HEK293 (cell line): ENCODE measurements around the gene ATP6V0C.
A peak's percentile ranks its signal among the peaks of the same experiment; 100 is the strongest.

Source experiments
- BCL6B ChIP-seq: fragments of 450-650 bp; formaldehyde crosslinking; IDR thresholded peaks from 2 replicates; pipeline ENCODE4 v1.5.1; 2017; ENCODE audit warnings: missing biosample characterization, missing genetic modification characterization
- HIC1 ChIP-seq: fragments of 450-650 bp; formaldehyde crosslinking; IDR thresholded peaks from 2 replicates; pipeline ENCODE4 v1.5.1; 2016; ENCODE audit warnings: missing biosample characterization, missing genetic modification characterization
- IKZF3 ChIP-seq: fragments of 450-650 bp; IDR thresholded peaks from 2 replicates; pipeline ENCODE4 v1.5.0; 2018; ENCODE audit warnings: missing biosample characterization, mild to moderate bottlenecking, missing genetic modification characterization, moderate library complexity
- KLF16 ChIP-seq: fragments of 450-650 bp; formaldehyde crosslinking; IDR thresholded peaks from 2 replicates; pipeline ENCODE4 v1.5.1; 2017; ENCODE audit warnings: missing biosample characterization, missing genetic modification characterization
- MZF1 ChIP-seq: fragments of 450-650 bp; formaldehyde crosslinking; IDR thresholded peaks from 2 replicates; pipeline ENCODE4 v1.5.1; 2017; ENCODE audit warnings: missing biosample characterization, missing genetic modification characterization, borderline replicate concordance
- OSR2 ChIP-seq: fragments of 450-650 bp; formaldehyde crosslinking; IDR thresholded peaks from 2 replicates; pipeline ENCODE4 v1.5.1; 2016; ENCODE audit warnings: missing biosample characterization, missing genetic modification characterization
- YY1 ChIP-seq: fragments of 450-650 bp; formaldehyde crosslinking; IDR thresholded peaks from 2 replicates; pipeline ENCODE4 v1.5.1; 2018; ENCODE audit warnings: missing biosample characterization, missing genetic modification characterization
- YY2 ChIP-seq: fragments of 450-650 bp; formaldehyde crosslinking; IDR thresholded peaks from 2 replicates; pipeline ENCODE4 v1.5.1; 2016; ENCODE audit warnings: missing biosample characterization, missing genetic modification characterization
- ZBTB20 ChIP-seq: fragments of 450-650 bp; formaldehyde crosslinking; IDR thresholded peaks from 2 replicates; pipeline ENCODE4 v1.5.1; 2016; ENCODE audit warnings: missing biosample characterization, missing genetic modification characterization
- ZBTB7A ChIP-seq: fragments of 450-650 bp; formaldehyde crosslinking; IDR thresholded peaks from 2 replicates; pipeline ENCODE4 v1.5.1; 2016; ENCODE audit warnings: low read depth, missing biosample characterization, missing genetic modification characterization
- ZBTB8A ChIP-seq: fragments of 450-650 bp; formaldehyde crosslinking; IDR thresholded peaks from 2 replicates; pipeline ENCODE4 v1.5.1; 2016; ENCODE audit warnings: missing biosample characterization, missing genetic modification characterization
- ZEB2 ChIP-seq: fragments of 450-650 bp; formaldehyde crosslinking; IDR thresholded peaks from 2 replicates; pipeline ENCODE4 v1.5.1; 2016; ENCODE audit warnings: missing biosample characterization, missing genetic modification characterization
- ZNF10 ChIP-seq: fragments of 450-650 bp; formaldehyde crosslinking; IDR thresholded peaks from 2 replicates; pipeline ENCODE4 v1.5.1; 2017; ENCODE audit warnings: missing biosample characterization, missing genetic modification characterization
- ZNF140 ChIP-seq: fragments of 450-650 bp; formaldehyde crosslinking; IDR thresholded peaks from 2 replicates; pipeline ENCODE4 v1.5.1; 2016; ENCODE audit warnings: missing biosample characterization, missing genetic modification characterization
- ZNF2 ChIP-seq: fragments of 450-650 bp; formaldehyde crosslinking; IDR thresholded peaks from 2 replicates; pipeline ENCODE4 v1.5.1; 2016; ENCODE audit warnings: missing biosample characterization, missing genetic modification characterization
- ZNF266 ChIP-seq: fragments of 450-650 bp; formaldehyde crosslinking; IDR thresholded peaks from 2 replicates; pipeline ENCODE4 v1.5.1; 2016; ENCODE audit warnings: missing biosample characterization, missing genetic modification characterization, low read depth
- ZNF341 ChIP-seq: fragments of 450-650 bp; formaldehyde crosslinking; IDR thresholded peaks from 2 replicates; pipeline ENCODE4; 2016; ENCODE audit warnings: low read depth, missing biosample characterization, missing genetic modification characterization
- ZNF350 ChIP-seq: fragments of 450-650 bp; formaldehyde crosslinking; IDR thresholded peaks from 2 replicates; pipeline ENCODE4 v1.5.0; 2017; ENCODE audit warnings: missing biosample characterization, mild to moderate bottlenecking, missing genetic modification characterization
- ZNF366 ChIP-seq: fragments of 450-650 bp; formaldehyde crosslinking; conservative IDR thresholded peaks from 2 replicates; pipeline ENCODE4 v1.5.1; 2016; ENCODE audit warnings: missing biosample characterization, missing genetic modification characterization
- ZNF555 ChIP-seq: fragments of 450-650 bp; formaldehyde crosslinking; conservative IDR thresholded peaks from 2 replicates; pipeline ENCODE4 v1.5.1; 2017; ENCODE audit warnings: missing biosample characterization, mild to moderate bottlenecking, missing genetic modification characterization, inconsistent platforms
- ZNF677 ChIP-seq: fragments of 450-650 bp; IDR thresholded peaks from 2 replicates; pipeline ENCODE4 v1.5.0; 2018; ENCODE audit warnings: missing biosample characterization, mild to moderate bottlenecking, missing genetic modification characterization, moderate library complexity
- ZNF768 ChIP-seq: fragments of 450-650 bp; formaldehyde crosslinking; IDR thresholded peaks from 2 replicates; pipeline ENCODE4 v1.5.1; 2018; ENCODE audit warnings: missing biosample characterization, mild to moderate bottlenecking, missing genetic modification characterization
- ZSCAN23 ChIP-seq: fragments of 450-650 bp; formaldehyde crosslinking; IDR thresholded peaks from 2 replicates; pipeline ENCODE4 v1.5.1; 2016; ENCODE audit warnings: missing biosample characterization, missing genetic modification characterization
- TF ChIP-seq, protein P1 (sequence below): fragments of 450-650 bp; formaldehyde crosslinking; IDR thresholded peaks from 2 replicates; pipeline ENCODE4 v1.5.0; 2017; ENCODE audit warnings: missing biosample characterization, missing genetic modification characterization, borderline replicate concordance
- TF ChIP-seq, protein P2 (sequence below): fragments of 450-650 bp; formaldehyde crosslinking; IDR thresholded peaks from 2 replicates; pipeline ENCODE4 v1.5.1; 2016; ENCODE audit warnings: missing biosample characterization, missing genetic modification characterization, borderline replicate concordance
- TF ChIP-seq, protein P3 (sequence below): fragments of 450-650 bp; formaldehyde crosslinking; IDR thresholded peaks from 2 replicates; pipeline ENCODE4 v1.5.1; 2016; ENCODE audit warnings: missing biosample characterization, missing genetic modification characterization

ATP6V0C gene

DNA sequence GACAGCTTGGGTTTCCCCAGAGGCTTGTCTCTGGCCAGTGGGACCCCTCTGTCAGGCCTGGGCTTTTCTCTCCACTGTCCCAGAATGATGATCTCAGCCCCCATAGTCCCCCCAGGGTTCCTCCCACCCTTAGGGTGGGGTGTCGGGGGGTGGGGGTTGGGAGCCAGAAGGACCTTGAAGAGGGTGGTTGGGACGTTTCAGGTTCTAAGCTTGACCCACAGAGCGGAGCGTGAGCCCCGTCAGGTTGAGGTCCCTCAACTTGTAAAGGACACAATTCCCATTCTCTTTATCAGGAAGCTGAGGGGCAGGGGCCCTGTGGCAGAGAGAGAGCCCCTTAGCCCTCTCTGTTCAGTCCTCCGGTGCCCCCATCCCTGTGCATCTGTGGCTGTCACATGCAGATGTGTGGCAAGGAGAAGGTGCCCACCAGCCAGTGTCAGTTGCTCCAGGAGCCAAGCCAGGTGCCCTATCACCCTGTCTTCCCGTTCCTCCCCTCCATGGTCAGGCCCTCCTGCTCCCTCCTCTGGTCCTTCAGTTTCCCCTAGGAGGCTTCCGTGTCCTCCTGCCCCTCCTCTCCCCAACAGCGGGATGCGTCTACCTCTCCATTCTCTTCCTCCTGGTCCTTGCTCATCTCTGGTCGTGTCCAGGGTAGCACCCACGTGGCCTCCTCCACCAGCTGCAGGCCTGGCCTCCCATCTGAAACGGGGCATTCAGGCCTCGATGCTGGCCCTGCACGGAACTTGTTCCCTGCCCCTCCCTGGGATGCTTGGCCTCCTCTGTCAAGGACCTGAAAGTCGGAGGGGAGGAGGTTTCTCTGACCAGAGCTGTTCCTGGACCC lies 44.1 kb upstream of the ATP6V0C start (continued):
- TF ChIP-seq, protein P1, sequence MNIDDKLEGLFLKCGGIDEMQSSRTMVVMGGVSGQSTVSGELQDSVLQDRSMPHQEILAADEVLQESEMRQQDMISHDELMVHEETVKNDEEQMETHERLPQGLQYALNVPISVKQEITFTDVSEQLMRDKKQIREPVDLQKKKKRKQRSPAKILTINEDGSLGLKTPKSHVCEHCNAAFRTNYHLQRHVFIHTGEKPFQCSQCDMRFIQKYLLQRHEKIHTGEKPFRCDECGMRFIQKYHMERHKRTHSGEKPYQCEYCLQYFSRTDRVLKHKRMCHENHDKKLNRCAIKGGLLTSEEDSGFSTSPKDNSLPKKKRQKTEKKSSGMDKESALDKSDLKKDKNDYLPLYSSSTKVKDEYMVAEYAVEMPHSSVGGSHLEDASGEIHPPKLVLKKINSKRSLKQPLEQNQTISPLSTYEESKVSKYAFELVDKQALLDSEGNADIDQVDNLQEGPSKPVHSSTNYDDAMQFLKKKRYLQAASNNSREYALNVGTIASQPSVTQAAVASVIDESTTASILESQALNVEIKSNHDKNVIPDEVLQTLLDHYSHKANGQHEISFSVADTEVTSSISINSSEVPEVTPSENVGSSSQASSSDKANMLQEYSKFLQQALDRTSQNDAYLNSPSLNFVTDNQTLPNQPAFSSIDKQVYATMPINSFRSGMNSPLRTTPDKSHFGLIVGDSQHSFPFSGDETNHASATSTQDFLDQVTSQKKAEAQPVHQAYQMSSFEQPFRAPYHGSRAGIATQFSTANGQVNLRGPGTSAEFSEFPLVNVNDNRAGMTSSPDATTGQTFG (tag by site-specific recombination): no peak
- TF ChIP-seq ZNF341 (peak; percentile 67), ZBTB20 (peak; percentile 12; the same call in 1 of the 2 replicates), ZBTB8A (tag by site-specific recombination) (0 out of 2 replicates have a peak, but pooled peaks have one; percentile 19), ZSCAN23 (tag by site-specific recombination) (no peak), ZBTB7A (tag by site-specific recombination) (no peak; the same call in 1 of the 2 replicates), HIC1 (tag by site-specific recombination) (peak; percentile 19; the same call in 1 of the 2 replicates), BCL6B (tag by site-specific recombination) (no peak), IKZF3 (tag by site-specific recombination) (peak; percentile 82), ZNF350 (tag by site-specific recombination) (no peak), OSR2 (tag by site-specific recombination) (peak; percentile 50; the same call in 1 of the 2 replicates), YY1 (tag by site-specific recombination) (no peak), MZF1 (tag by site-specific recombination) (no peak), ZNF555 (no peak), ZNF366 (tag by site-specific recombination) (peak; percentile 69), ZNF768 (0 out of 2 replicates have a peak, but pooled peaks have one; percentile 23), ZNF2 (tag by site-specific recombination) (peak; percentile 21; the same call in 1 of the 2 replicates), ZNF677 (no peak), ZNF266 (no peak), KLF16 (tag by site-specific recombination) (no peak), ZNF10 (tag by site-specific recombination) (no peak), ZEB2 (tag by site-specific recombination) (peak; percentile 31), YY2 (tag by site-specific recombination) (no peak), ZNF140 (tag by site-specific recombination) (no peak)
- TF ChIP-seq, protein P2, sequence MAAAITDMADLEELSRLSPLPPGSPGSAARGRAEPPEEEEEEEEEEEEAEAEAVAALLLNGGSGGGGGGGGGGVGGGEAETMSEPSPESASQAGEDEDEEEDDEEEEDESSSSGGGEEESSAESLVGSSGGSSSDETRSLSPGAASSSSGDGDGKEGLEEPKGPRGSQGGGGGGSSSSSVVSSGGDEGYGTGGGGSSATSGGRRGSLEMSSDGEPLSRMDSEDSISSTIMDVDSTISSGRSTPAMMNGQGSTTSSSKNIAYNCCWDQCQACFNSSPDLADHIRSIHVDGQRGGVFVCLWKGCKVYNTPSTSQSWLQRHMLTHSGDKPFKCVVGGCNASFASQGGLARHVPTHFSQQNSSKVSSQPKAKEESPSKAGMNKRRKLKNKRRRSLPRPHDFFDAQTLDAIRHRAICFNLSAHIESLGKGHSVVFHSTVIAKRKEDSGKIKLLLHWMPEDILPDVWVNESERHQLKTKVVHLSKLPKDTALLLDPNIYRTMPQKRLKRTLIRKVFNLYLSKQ: no peak
- TF ChIP-seq, protein P3, sequence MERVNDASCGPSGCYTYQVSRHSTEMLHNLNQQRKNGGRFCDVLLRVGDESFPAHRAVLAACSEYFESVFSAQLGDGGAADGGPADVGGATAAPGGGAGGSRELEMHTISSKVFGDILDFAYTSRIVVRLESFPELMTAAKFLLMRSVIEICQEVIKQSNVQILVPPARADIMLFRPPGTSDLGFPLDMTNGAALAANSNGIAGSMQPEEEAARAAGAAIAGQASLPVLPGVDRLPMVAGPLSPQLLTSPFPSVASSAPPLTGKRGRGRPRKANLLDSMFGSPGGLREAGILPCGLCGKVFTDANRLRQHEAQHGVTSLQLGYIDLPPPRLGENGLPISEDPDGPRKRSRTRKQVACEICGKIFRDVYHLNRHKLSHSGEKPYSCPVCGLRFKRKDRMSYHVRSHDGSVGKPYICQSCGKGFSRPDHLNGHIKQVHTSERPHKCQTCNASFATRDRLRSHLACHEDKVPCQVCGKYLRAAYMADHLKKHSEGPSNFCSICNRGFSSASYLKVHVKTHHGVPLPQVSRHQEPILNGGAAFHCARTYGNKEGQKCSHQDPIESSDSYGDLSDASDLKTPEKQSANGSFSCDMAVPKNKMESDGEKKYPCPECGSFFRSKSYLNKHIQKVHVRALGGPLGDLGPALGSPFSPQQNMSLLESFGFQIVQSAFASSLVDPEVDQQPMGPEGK (tag by site-specific recombination): peak; percentile 33; the same call in 1 of the 2 replicates
